DOHH2 (cell line): ENCODE measurements around the gene BAZ1A.

ENCODE experiments used
- CTCF ChIP-seq: fragments of 200-600 bp; sonication (generic); IDR thresholded peaks from one replicate; pipeline ENCODE4 v1.5.1; 2014; ENCODE audit warnings: antibody characterized with exemption, mild to moderate bottlenecking, low read depth, low read length; ENCODE audit not compliant: poor library complexity, severe bottlenecking
- EZH2phosphoT487 ChIP-seq: fragments of 200-600 bp; sonication (generic); IDR thresholded peaks from 2 replicates; pipeline ENCODE4 v1.6.1; 2017; ENCODE audit warnings: borderline replicate concordance, mild to moderate bottlenecking, antibody characterized with exemption, low read length, moderate library complexity, mixed read lengths

GRCh38 chr14:34741840-34742239, 133.3 kb downstream of the BAZ1A start:
- TF ChIP-seq CTCF: no peak
- TF ChIP-seq EZH2phosphoT487: no peak
